PFSK-1 (cell line): ENCODE data around the gene PPM1J.

Source experiments
- POLR2AphosphoS5 ChIP-seq: IDR thresholded peaks from 2 replicates; pipeline ENCODE4 v1.6.1; 2012; ENCODE audit warnings: low read depth, mild to moderate bottlenecking, control low read depth, low read length, moderate library complexity
- REST ChIP-seq, 2 experiments: IDR thresholded peaks; 2 replicates each; pipeline versions ENCODE4 v1.6.1 to v1.8.0; 2011 to 2012; ENCODE audit warnings: low read depth in 2 of 2, low read length in 2 of 2, control low read depth in 1 of 2, inconsistent platforms in 1 of 2, mild to moderate bottlenecking in 1 of 2, moderate library complexity in 1 of 2; ENCODE audit not compliant: insufficient read depth in 1 of 2
- TAF1 ChIP-seq: IDR thresholded peaks from 2 replicates; pipeline ENCODE4 v1.6.1; 2012; ENCODE audit warnings: low read length, control low read depth, borderline replicate concordance; ENCODE audit not compliant: insufficient read depth

- TF ChIP-seq POLR2AphosphoS5 = no peak
- TF ChIP-seq TAF1 = no peak
- TF ChIP-seq REST (IDR thresholded peaks at IDR 0.05; ENCODE audit: insufficient read depth in 1 of 2, low read depth in 2 of 2, low read length in 2 of 2) = no peak
Measured at GRCh38 chr1:112693821-112694220, 21.3 kb downstream of the PPM1J start.
